ENCODE data around the gene PHF19. TPM values are rescaled to one million over a fixed set of nuclear protein-coding genes. Genes with fewer than 3 reads are reported as not detected.
A peak's percentile ranks its signal among the peaks of the same experiment; 100 is the strongest.

PHF19 gene
- total and polyA plus RNA-seq, 5 donors = 16.0 to 21.3 (median 19.3) TPM

DNA sequence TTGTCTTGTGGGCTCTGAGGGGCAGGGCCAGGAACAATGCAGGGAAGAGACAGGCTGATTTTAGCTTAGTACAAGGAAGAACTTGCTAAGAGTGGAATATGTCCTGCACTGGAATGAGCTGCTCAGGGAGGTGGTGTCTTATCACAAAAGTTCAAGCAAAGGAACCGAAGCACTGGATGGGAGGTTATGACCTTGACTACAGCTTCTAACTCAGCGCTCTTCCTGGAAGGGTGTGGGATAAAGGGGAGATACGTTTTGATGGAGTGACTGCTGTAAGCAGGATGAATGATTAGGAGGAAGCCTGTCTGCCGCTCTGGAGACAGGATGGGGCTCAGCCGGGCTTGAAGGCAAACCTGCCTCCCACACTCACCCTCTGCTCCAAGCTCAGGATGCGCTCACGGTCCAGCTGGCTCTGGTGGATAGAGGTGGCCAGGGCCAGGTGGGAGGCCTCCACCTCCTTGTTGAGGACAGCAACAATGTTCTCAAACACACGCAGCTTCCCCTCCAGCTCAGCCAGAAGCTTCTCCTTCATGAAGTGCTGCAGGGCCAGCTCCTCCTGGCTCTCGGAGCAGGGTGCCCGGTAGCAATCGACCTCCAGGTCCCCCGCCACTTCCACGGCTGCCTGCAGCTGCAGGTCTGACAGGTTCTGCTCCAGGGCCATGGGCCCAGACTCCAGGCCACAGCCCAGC is 36.1 kb upstream of the PHF19 start:
- Histone ChIP-seq H3K27me3 (ENCODE audit: control insufficient read depth, insufficient read depth) (no peaks in the 10 kb centered on the region), H3K9me3 (ENCODE audit: control insufficient read depth, low read length) (no peaks in the 10 kb centered on the region), H3K4me1 (ENCODE audit: control insufficient read depth, insufficient read depth, low read length) (peaks cover 4% of the 10 kb centered on the region), H3K27ac (ENCODE audit: low read length) (no peak overlapping the region), H3K4me3 (ENCODE audit: low read length) (no peak overlapping the region)
- ATAC-seq (no peak), DNase-seq (no peak)
- WGBS = 75% methylated on average over 13 of the region's 13 CpGs
- intact Hi-C loops (cut with DNase I) = no loop called here

DNA sequence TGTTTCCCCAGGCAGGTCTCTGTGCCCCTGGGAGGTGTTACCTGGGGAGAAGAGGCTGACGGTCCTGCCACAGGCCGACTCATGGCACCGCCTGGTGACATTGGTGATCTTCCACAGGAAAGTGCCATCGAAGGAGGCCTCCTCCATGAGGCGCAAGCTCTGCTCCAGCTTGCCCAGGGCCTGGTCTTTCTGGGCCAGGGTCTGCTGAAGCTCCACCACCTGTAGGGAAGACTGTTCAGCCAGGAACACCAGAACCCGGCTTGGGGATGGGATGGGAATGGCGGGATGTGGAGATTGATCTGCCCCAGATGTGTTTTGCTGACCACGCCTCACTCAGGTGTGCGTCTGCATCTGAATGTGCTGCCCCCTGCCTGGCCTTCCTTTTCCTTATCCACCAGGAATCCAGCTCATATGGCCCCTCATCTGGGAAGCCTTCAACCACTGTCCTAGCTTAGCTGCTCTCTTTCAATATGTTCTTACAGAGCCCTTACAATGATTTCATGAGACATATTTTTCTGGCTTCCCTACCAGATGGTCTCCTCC is 34.4 kb upstream of the PHF19 start:
- Histone ChIP-seq H3K27me3 (ENCODE audit: control insufficient read depth, insufficient read depth) (no peaks in the 10 kb centered on the region), H3K4me3 (ENCODE audit: low read length) (no peak overlapping the region), H3K4me1 (ENCODE audit: control insufficient read depth, insufficient read depth, low read length) (peaks cover 2% of the 10 kb centered on the region), H3K9me3 (ENCODE audit: control insufficient read depth, low read length) (no peaks in the 10 kb centered on the region), H3K27ac (ENCODE audit: low read length) (no peak overlapping the region)
- ATAC-seq (no peak), DNase-seq (peak in 1 of 3 donors; percentile 6)
- intact Hi-C loops (cut with DNase I) = no loop called here
- 93% methylated on average over 9 of the region's 9 CpGs for WGBS

DNA sequence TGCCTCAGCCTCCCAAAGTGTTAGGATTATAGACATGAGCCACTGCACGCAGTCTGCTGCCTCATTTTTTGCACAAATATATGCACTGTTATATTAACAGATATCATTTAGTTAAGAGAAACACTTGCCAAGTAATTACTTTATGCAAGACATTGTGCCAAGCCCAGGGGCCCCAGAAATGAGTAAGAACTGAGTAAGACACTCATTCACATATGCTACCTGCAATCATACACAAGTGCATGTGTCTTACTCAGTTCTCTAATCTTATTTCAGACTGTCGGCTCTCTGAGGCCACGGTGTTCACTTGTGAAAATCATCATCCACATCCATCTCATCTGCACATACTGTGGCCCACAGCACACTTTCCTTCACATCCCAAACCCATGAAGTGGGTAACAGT is 33.7 kb upstream of the PHF19 start:
- H3K27ac ChIP-seq (ENCODE audit: low read length) = no peak overlapping the region
- H3K9me3 ChIP-seq (ENCODE audit: control insufficient read depth, low read length) = no peaks in the 10 kb centered on the region
- intact Hi-C loops (cut with DNase I) = no loop called here
- ATAC-seq = no peak
- H3K27me3 ChIP-seq (ENCODE audit: control insufficient read depth, insufficient read depth) = no peaks in the 10 kb centered on the region
- WGBS = 90% methylated on average over 3 of the region's 3 CpGs
- no peak overlapping the region for H3K4me3 ChIP-seq (ENCODE audit: low read length)
- no peaks in the 10 kb centered on the region for H3K4me1 ChIP-seq (ENCODE audit: control insufficient read depth, insufficient read depth, low read length)
- DNase-seq = peak in 1 of 3 donors; percentile 10

DNA sequence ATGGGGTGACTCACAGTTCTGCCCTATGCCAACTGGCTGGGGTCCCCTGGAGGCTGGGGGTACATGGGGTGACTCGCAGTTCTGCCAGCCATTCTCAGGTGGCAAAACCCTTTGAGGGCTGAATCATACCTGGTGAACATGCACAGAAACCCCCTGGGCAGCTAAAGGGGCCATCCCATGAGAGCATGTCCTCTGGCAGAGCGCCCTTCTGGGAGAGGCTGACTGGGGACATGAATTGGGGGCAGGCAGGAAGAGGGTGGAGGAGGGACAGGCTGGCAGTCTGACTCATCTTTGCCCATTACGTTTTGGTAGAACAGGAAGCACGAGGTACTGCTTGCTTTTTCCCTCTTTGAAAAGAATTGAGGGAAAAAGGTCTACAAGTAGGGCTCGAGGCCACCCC is 32.9 kb upstream of the PHF19 start:
- Histone ChIP-seq H3K27me3 (ENCODE audit: control insufficient read depth, insufficient read depth) (no peaks in the 10 kb centered on the region), H3K27ac (ENCODE audit: low read length) (no peak overlapping the region), H3K9me3 (ENCODE audit: control insufficient read depth, low read length) (no peaks in the 10 kb centered on the region), H3K4me1 (ENCODE audit: control insufficient read depth, insufficient read depth, low read length) (no peaks in the 10 kb centered on the region), H3K4me3 (ENCODE audit: low read length) (no peak overlapping the region)
- intact Hi-C loops (cut with DNase I) = no loop called here
- 77% methylated on average over 5 of the region's 5 CpGs for WGBS
- DNase-seq (peak in 1 of 3 donors; percentile 26), ATAC-seq (no peak)

DNA sequence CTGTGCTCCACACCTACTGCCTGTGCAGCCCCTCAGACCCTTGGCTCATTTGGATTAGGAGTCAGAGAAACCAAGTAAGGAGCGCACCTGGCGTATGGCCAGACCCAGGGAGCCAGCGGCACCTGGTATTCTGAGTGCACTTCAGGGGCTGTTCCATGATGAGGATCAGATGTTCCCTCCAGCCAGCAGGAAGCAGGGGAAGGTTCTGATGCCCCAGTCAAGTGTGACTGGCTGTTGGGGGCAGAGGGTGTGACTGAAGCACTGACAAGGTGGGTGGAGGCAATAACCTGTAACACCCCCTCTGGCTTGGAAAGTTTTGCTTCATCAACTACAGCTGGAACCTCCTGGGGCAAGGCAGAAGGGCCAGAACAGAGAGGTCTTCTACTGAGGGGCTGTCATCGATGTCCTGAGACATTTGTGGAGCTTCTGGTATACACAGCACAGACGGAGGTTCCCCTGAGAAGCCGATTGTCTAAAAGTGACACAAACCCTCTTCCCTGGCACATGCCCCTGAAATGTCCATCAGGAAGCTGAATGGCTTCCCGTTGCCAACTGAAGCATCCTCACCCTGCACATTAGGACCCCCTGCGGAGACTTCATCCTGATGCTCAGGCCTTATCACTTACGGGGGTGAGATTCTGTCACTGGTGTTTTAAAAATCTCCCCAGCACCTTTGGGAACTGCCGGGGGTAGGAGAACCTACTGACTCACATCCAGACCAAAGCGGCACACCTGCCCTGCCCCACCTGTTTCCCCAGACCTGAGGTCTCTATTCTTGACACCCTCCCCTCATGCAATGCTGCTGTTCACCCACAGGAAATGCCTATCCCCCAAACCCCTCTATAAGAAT is 28.6 kb upstream of the PHF19 start:
- peak in 1 of 3 donors; percentile 22 for DNase-seq
- no peak for ATAC-seq
- intact Hi-C loops (cut with DNase I) = no loop called here
- Histone ChIP-seq H3K27ac (ENCODE audit: low read length) (no peak overlapping the region), H3K9me3 (ENCODE audit: control insufficient read depth, low read length) (no peaks in the 10 kb centered on the region), H3K4me3 (ENCODE audit: low read length) (no peak overlapping the region), H3K4me1 (ENCODE audit: control insufficient read depth, insufficient read depth, low read length) (no peaks in the 10 kb centered on the region), H3K27me3 (ENCODE audit: control insufficient read depth, insufficient read depth) (no peaks in the 10 kb centered on the region)
- 85% methylated on average over 11 of the region's 11 CpGs for WGBS

DNA sequence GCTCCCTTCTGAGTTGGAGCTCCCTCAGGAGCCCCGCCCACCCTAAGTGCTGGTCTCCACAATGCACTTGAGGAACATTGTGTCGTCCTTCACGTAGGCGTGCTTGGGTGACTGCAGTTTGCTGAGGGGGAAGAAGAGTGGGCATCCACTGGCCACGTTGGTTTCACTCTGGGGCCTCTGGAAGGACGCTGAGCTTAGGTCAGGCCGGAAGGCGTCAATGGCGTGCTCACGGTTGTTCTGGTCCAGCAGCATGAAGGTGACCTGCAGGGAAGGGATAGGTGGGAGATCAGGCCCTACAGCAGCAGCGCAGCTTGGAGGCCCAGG is 28.0 kb upstream of the PHF19 start:
- H3K4me3 ChIP-seq (ENCODE audit: low read length) = no peak overlapping the region
- H3K27ac ChIP-seq (ENCODE audit: low read length) = no peak overlapping the region
- intact Hi-C loops (cut with DNase I) = no loop called here
- peak in 1 of 3 donors; percentile 38 for DNase-seq
- WGBS = 94% methylated on average over 11 of the region's 11 CpGs
- no peaks in the 10 kb centered on the region for H3K27me3 ChIP-seq (ENCODE audit: control insufficient read depth, insufficient read depth)
- no peaks in the 10 kb centered on the region for H3K4me1 ChIP-seq (ENCODE audit: control insufficient read depth, insufficient read depth, low read length)
- no peaks in the 10 kb centered on the region for H3K9me3 ChIP-seq (ENCODE audit: control insufficient read depth, low read length)
- ATAC-seq = no peak

DNA sequence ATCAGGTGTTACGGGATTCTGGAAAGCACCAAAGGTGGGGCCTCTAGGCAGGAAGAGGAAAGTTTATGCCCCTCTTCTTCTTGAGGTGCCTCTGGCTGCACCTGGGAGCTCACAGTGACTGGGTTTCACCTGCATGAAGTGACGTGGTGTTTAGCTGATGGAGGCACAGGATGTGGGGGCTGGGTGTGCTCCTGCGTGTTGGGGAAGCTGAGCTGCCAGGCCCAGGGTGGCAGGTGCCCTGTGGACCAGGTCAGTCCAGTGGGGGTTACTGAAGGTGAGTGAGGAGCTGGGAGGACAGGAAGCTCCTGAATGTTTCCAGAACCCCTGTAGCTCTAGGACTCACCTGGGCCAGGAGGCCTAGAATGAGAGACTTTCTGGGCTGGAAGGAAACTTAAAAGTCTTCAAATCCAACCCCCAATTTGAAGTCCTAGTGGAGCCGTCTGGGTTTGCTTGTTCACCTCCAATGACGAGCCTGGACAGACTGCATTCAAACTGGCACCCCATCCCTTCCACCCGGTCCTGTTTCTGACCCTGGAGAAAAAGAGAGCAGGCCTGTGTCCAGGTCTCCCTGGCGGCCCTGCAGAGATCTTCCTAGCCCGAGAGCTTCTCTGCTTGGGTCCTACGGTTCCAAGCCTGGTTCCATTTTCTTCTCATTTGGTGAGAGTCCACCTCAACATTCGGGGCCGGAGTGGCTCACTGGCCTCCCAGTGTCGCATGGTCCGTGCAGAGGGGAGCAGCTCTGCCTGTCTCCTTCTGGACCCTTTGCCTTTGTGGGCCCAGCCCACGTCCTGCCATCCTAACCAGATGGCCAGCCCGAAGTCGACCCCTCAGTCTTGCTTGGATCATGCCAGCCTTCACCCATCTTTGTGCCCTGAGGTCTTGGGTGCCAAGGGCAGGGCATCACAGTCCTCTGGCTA is 27.3 kb upstream of the PHF19 start:
- intact Hi-C loops (cut with DNase I) = no loop called here
- peak in 1 of 3 donors; percentile 52 for DNase-seq
- Histone ChIP-seq H3K27ac (ENCODE audit: low read length) (no peak overlapping the region), H3K4me1 (ENCODE audit: control insufficient read depth, insufficient read depth, low read length) (no peaks in the 10 kb centered on the region), H3K9me3 (ENCODE audit: control insufficient read depth, low read length) (no peaks in the 10 kb centered on the region), H3K27me3 (ENCODE audit: control insufficient read depth, insufficient read depth) (no peaks in the 10 kb centered on the region), H3K4me3 (ENCODE audit: low read length) (no peak overlapping the region)
- 88% methylated on average over 16 of the region's 16 CpGs for WGBS
- no peak for ATAC-seq

DNA sequence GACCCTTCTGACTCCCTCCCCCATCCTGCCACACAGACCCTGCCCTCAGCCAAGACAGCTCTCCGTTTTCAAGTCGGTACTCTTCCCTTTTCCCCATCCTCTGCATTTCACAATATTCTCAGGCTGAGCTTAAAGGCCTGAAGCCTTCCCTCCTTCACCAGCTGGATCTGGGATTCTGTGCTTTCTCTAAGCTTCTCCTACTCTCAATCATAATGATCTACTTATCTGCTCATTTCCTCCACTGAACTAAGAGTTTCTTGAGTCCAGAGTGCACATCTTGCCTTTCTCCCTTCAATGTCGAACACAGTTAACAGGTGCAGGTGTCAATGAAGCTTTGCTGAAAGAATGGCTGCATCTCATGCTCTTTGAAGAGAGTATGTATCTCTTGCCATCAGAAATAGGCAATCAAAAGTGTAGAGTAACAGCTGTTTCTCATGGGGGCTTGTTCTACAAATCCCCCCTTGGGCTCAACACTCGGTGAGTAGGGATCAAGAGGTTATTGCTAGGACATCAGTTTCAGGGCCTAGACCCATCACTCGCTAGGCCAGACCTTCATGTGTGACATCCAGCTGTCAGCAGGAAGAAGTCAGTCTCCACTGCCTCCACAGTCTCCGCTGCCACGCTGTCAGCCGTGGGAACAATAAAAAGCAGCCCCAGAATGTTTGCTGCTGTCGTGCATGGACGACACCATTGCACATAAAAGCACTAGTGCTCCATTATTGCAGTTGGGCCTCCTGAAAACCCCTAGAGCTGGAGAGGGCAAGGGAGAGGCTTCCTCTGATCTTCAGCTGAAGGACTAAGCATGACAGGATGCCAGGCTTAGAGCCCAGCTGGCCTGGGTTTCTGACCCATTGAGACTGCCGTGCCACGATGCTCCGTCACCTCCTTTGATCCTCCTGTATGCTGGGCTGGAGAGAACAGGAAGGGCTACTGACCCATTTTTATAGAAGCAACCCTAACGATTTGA is 25.9 kb upstream of the PHF19 start:
- H3K27ac ChIP-seq (ENCODE audit: low read length) = no peak overlapping the region
- DNase-seq (peak in 1 of 3 donors; percentile 30), ATAC-seq (no peak)
- H3K27me3 ChIP-seq (ENCODE audit: control insufficient read depth, insufficient read depth) = no peaks in the 10 kb centered on the region
- intact Hi-C loops (cut with DNase I) = no loop called here
- WGBS = 74% methylated on average over 14 of the region's 14 CpGs
- H3K9me3 ChIP-seq (ENCODE audit: control insufficient read depth, low read length) = no peaks in the 10 kb centered on the region
- H3K4me3 ChIP-seq (ENCODE audit: low read length) = no peak overlapping the region
- H3K4me1 ChIP-seq (ENCODE audit: control insufficient read depth, insufficient read depth, low read length) = no peaks in the 10 kb centered on the region

DNA sequence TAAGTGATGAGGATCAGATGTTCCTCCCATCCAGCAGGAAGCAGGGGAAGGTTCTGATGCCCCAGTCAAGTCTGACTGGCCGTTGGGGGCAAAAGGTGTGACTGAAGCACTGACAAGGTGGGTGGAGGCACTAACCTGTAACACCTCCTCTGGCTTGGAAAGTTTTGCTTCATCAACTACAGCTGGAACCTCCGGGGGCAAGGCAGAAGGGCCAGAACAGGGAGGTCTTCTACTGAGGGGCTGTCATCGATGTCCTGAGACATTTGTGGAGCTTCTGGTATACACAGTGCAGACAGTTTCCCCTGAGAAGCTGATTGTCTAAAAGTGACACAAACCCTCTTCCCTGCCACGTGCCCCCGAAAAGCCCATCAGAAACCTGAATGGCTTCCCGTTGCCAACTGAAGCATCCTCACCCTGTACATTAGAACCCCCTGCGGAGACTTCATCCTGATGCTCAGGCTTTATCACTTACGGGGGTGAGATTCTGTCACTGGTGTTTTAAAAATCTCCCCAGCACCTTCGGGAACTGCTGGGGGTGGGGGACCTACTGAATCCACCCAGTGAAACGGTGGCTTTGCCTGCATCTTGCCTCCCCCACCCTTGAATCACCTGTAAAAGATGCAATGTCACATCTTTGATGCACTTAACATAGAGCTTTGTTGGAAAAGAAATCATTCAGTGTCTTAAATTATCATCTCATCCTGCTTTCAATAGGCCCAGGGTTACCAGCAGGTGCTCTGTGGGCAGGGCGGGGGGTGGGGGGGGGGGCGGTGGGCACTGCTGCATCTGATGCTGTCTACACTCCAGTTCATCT is 25.0 kb upstream of the PHF19 start:
- DNase-seq = peak in 1 of 3 donors; percentile 22
- no peaks in the 10 kb centered on the region for H3K9me3 ChIP-seq (ENCODE audit: control insufficient read depth, low read length)
- intact Hi-C loops (cut with DNase I) = no loop called here
- H3K27me3 ChIP-seq (ENCODE audit: control insufficient read depth, insufficient read depth) = no peaks in the 10 kb centered on the region
- no peak for ATAC-seq
- peaks cover under 1% of the 10 kb centered on the region for H3K4me1 ChIP-seq (ENCODE audit: control insufficient read depth, insufficient read depth, low read length)
- 77% methylated on average over 12 of the region's 12 CpGs for WGBS
- H3K4me3 ChIP-seq (ENCODE audit: low read length) = no peak overlapping the region
- no peak overlapping the region for H3K27ac ChIP-seq (ENCODE audit: low read length)

Measured in right cardiac atrium (tissue), 5 donors.